HepG2 (cell line): ENCODE results near the gene RAD51.
"Not testable (repeated sequence)": the region's sequence is repeated elsewhere in the genome, so short reads cannot be mapped to it uniquely, and the experiment has no call there.

ENCODE experiments used
- PHF8 ChIP-seq: sonication (generic); formaldehyde crosslinking; IDR thresholded peaks from 2 replicates; pipeline ENCODE4 v1.5.0; 2020; ENCODE audit warnings: missing genetic modification reagents
- ZBTB1 ChIP-seq: sonication (generic); formaldehyde crosslinking; IDR thresholded peaks from 2 replicates; pipeline ENCODE4 v1.4.0; 2020; ENCODE audit warnings: missing genetic modification reagents, borderline replicate concordance

DNA sequence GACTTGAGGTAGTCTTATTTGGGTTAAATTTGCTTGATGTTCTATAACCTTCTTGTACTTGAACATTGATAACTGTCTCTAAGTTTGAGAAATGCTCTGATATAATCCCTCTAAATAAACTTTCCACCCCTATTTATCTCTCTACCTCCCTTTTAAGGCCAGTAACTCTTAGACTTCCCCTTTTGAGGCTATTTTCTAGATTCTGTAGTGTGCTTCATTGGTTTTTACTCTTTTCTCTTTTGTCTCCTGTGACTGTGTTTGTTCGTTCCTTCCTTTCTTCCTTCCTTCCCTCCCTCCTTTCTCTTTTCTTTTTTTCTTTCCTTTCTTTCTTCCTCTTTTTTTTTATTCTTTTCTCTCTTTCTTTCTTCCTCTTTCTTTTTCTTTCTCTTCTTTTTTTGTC is 14.0 kb upstream of the RAD51 start:
- TF ChIP-seq PHF8, ZBTB1 (CRISPR knock-in tag): not testable (repeated sequence)
